Stromal cell of bone marrow (primary cell): ENCODE data around the gene SNRK.

Experiments
- DNase-seq: peaks from one replicate; pipeline ENCODE4 v3.0.0-alpha.2; 2012; ENCODE audit warnings: low read depth

The SNRK gene

DNA sequence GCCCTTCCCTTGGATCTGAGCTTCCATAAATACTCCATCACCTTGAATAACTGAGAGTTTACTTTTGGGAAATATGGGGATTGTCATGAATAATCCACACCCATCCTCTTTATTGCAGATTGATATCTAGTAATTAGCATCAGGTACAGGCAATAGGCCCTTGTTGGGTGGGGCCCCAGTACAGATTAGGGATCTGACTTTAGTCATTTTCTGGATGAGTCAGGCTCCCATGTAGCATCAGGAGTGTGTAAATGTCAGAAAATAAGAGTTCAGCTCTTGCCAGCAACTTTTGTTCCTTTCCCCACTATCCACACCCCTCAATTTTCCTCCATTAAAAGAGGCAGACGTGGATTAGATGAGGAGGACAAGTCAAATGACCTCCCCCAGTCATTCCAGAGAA lies 17.7 kb upstream of the SNRK start:
- DNase-seq, result no peak

DNA sequence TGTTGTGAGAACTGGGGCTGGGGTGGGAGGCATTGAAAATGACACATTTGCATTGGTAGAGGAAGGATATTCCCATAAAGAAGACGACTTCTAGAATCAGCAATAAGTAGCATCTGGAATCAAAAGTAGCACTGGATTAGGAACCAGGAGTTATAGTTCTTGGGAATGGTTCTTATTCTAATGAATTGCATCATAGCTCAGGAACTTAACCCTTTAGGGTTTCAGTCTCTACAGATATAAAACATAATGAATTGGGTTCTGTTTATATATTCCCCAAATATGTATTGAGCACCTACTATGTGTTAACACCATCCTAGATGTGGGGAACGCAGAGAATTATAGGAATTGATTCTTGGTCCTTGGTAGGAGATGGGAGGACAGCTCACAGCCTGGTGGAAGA lies 16.3 kb upstream of the SNRK start:
- no peak for DNase-seq

DNA sequence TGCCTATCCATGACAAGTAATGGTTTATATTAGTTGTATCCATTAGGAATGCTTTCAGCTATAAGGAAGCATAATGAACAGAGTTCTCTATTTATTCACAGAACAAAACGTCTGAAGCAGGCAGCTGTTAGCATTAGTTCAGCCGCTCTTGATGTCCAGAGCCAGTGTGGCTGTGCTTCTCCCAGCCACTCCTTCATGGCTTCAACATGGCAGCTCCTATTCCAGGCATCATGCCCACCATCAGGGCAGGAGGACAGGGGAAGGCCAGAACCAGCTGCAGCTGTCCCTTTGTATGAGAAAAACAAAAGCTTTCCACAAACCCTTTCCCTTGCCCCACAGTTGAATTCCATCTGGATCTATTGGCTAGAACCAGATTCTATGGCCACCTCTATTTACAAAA lies 12.9 kb upstream of the SNRK start:
- DNase-seq, result no peak

DNA sequence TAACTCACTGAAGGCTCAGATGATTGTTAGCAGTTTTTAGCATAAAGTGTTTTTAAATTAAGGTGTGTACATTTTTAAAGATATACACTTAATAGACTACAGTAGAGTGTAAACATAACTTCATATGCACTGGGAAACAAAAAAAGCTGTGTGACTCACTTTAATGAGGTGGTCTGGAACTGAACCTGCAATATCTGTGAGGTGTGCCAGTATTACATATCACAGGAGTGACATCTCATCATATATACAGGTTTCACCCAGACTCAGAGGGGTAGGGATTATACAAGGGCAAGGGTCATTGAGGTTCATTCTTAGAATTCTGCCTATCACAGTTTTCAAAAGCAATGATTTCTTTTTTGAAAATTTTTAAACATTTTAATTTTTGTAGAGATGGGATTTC lies 7.3 kb upstream of the SNRK start:
- DNase-seq, result no peak

DNA sequence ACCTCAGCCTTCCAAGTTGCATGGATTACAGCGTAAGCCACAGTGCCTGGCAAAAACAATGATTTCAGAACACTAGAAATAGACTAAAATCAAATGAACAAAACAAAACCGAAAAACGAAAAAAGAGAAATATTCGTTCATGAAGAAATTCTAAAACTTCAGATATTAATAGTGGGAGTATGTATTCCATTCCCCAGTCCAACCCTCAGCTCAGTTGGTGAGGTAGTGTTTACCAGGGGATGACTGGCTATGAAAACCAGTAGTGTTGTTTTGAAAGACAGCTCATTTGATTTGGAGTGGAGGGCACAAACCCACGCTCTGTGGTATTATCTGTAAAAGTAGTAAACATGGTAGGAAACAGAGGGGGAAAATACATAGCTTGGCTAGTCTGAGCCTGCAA lies 6.8 kb upstream of the SNRK start:
- DNase-seq, result no peak

DNA sequence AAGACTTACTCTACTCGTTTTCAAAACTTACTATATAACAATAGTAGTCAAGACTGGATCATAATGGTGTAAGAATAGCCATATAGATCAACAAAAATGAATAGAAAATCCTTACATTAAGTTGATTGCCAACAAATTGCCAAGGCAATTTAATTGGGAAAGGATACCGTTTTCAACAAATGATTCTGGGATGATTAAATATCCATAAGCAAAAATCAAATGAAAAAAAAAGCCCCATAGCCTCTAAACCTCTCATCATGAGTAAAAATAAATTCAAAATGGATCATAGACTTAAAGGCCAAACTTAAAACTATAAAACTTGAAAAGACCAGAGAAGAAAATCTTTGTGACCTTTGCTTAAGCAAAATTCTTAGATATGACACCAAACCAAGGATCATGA lies 5.3 kb upstream of the SNRK start:
- DNase-seq, result no peak

DNA sequence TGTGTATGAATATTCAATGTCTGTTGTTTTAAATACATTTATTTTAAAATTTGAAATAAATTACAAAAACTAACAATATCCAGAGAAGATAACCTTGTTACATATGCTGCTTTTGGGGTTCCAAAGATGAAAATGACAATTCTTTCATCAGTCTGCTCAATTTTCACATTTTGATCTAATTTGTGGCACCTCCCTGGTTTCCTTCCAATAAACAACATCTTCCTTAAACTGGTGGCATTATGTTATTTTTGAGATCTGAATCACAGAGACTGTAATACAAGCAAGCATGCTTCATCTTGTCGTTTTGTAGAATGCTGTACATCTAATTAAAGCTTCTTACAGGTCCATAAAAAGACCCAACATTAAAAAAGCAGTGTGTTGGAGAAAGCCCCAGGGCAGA lies 2.2 kb upstream of the SNRK start:
- no peak for DNase-seq

DNA sequence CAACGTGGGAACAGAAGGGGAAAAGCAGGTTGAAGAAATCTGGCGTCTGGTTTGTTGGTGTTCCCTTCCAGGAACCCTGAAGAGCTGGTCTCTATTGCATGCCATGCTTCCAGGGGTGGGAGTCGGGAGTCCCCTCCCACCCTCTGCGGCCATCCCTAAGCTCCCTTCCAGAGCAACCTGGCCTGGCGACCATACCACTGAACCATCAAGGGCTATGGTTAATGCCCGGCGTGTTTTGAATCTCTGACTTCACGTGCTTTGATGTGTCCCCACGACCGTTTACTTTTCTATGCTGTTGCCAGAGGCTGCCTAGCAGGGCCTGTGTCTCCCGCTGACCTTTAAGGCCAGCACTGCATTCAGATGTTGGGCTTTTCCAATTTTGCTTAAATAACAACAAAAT lies 696 bp upstream of the SNRK start:
- DNase-seq, result no peak

DNA sequence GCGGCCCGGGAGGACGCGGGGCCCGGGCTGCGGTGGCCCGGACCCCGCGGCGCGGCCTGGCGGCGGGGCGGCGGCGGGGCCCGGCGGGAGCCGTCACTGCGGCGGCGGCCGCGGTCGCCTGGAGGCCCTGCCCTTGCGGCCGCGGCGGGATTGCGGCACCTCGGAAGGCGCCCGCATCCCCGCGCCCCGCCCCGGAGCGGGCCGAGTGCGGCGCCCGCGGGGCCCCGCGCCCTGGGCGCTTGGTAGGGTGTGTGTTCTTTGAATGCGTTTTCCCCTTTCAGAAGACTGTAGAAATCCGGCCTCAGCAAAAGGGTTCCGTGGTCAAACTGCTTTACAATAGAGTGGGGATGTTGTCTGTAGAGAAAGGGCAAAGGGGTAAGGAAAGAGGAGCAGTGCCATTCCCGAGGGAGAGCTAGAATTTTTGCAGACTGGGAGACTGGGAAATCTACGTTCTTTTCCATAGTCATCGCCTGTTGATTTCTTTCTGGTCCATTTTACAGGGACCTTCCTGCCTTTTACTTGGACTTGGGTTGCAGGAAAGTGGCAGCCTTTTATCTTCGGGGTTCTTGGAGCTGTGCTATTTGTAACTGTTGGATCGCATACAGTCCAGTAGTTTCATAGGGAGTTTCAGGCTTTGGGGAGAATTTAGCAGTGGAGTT lies 630 bp downstream of the SNRK start:
- no peak for DNase-seq

DNA sequence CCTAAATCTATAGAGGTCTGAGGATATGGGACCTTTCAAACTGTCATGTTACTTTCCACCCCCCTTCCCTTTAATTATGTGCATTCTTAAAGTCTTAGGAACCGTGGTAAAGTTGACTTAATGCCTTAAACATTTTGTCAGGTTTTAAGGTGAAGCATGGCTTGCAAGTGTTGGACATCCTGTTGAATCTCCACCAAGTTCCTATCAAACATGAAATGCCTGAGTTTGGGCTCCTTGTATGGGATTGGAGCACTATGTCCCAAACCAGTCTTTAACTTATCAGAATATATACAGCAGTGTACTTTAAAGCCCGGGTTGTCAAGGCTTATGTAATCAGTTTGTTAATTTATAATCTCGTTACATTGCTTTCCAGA lies 1.1 kb downstream of the SNRK start:
- DNase-seq, result no peak

DNA sequence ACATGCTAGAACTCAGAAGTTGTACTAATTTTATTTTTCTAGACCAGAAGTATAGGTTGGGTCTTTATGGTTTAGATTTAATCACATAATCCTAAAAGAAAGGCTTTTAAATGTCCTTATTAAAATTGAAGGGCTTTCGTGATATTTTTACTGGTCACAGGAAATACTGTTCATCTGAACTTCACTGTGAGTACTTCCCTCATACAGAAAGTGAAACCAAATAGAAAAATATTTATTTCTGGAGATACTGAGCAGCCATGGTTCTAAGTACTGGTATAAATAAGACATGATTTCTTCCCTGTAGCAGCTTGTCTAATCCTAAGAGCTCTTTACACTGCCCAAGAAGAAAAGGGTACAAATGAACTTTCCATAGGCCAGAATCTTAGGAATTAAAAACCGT lies 2.0 kb downstream of the SNRK start:
- DNase-seq, result no peak

DNA sequence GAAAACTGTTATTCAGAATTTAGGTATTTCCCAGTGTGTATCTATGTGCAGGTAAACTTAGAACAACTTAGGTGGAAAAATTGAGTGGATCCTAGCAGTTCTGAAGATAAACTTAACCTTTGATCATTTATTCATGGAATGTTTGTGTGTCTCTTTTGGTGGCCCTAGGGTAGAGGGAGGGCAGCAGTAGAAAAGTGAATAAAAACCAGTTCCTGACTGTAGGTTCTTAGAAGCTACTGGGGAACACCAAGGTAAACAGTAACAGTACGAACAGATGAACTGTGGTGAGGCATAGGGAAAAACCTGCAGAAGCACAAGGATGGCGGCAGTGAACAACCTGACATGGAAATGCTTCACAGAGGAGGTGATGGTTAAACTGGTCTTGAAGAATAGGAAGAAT lies 2.5 kb downstream of the SNRK start:
- DNase-seq, result no peak

DNA sequence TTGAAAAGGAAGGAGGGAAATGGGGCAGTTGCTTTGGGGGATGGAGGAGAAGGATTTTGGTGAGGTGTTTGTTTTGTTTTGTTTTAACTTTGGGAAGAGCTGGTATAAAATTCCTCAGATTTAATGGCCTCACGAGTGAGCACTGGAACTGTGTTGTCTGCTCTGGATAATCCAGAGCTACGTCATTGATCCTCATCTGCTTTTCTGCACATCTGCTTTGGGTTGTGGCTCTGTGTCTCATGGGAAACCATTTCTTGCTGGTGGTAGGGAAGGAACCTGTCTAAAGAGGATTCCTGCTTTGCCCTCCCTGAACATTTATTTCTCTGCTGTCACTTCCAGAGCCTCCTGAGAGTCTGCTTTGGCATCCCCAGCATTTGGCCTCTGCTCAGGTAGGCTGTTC lies 3.1 kb downstream of the SNRK start:
- DNase-seq, result no peak

DNA sequence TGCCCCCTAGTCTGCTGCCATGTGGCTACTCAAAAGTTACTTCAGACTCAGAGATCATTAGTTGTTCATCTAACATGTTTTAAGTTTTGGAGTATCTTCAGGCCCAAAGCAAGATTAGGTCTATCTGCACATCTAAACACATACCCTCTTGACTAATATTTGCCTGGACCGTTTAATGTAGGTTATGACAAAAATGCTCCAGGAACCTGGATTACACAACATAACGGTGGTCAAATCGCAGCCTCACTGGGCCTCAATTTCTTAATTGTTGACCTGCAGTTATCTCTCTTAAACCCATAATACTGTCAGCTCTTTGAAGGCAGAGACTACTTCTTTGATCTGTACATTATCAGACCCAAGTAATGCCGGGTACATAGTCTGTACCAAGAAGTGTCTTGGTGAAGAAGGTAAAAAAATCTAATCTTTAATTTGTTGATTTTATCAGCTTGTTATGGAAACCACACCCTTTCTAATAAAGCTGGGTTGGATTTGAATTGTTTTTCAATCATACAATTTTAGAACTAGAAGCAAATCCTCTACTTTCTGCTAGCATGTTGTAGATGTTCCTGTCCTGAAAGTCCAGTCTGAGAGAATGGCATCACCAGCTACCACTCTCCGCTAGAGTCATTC lies 3.6 kb downstream of the SNRK start:
- DNase-seq, result no peak

DNA sequence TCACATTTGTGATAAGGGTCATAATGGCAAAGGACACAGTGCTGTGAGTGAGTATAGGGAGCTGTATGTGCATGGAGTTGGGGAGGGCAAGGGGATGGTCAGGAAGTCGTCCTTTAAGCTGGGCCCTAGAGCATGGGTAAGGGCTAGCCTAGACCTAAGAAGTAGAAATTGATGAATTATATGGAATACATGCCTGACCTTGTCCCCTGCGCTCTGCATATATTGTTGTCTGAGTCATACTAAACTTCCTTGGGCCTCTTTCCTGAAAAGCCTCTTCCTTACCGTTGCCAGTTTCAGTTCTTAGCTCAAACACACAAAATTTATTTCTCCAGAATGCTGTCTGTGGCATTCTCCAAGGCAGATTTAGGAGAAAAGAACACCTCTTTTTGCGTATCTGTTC lies 4.6 kb downstream of the SNRK start:
- no peak for DNase-seq

DNA sequence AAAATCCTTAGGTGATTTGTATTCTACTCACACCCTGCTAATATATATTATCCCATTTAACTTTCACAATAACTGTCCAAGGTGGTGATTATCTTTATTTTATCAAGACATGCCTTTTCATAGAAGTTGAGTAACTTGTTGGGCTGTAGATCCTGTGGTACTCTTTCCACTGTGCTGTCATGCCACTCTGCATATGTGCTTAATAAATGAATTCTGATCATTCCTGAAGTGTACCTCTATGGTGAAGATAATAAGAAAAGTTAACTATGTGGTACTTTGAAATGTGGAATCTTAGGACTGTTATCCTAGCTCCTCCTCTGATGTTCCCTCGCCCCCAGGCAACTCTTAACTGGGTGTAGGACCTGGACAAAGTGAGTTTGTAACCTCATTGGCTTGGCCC lies 5.2 kb downstream of the SNRK start:
- no peak for DNase-seq

DNA sequence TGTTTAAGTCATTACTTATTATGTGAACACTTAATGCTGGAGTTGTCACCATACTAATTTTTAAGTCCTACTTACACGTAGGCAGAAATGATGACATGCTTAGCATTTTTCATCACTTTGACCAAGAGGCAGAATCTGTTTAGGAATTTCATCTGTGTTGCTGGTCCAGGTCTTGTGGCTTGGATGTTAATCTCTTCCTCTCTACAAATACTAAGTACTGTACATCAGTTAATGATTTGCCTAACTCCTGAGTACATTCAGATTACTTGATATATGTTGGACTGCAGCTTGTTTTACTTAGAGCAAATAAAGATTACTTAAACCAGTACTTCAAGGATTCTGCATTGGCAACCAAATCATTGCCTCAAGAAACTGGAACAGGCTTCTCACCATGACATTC lies 8.6 kb downstream of the SNRK start:
- no peak for DNase-seq

DNA sequence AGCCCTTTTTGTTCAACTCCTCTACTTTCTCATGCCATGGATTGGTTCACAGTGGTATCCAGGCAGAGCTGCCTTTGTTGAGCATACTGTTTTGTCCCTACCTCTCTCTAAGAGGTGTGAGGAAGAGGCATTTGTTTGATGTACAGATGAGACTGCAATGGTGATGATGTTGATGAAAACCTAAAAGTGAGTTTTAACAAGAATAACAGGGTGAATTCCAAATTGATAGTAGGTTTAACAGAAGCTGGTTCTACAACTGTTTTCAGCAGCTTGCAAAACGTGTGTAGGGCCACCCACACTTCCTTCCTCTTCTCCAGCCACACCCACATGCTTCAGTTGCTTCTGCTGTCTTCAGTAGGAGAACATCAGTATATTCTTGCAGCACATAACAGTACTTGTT lies 10.2 kb downstream of the SNRK start:
- no peak for DNase-seq

DNA sequence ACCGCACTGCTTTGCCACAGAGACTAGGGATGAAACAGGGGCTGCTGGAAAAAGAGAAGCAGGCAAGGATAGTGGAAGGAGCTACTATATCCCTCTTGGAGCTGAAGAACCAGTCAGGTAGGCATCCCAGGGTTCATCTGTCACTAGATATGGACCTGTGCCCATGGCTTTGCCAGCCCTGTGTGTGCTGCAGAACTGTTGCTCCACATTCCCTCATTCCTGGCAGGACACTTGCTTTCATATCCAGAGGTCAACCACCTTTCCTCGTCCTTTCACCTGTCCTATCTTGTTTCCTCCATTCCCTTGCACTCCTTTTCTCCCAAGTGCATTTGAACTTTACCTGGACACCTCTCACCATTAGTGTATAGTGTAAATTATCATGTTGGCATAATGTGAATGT lies 12.0 kb downstream of the SNRK start:
- no peak for DNase-seq

DNA sequence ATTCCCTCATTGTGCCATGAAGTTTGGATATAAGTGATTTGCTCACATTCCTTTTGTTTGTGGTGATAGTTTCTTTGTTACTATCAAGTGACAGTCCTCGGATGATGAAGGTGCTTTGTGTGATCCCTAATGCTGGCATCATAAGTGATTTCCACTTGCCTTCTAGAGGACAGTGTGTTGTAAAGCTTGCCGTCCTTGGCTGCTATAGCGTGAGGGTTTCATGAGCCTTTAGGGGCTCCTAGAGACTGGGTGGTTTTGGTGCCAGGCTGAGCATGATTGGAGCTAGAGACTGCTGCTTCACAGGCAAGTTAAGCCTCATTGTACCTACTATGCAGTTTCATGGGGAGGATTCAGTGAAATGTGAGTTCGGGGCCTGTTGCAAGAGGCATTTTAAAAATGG lies 12.4 kb downstream of the SNRK start:
- DNase-seq, result no peak

DNA sequence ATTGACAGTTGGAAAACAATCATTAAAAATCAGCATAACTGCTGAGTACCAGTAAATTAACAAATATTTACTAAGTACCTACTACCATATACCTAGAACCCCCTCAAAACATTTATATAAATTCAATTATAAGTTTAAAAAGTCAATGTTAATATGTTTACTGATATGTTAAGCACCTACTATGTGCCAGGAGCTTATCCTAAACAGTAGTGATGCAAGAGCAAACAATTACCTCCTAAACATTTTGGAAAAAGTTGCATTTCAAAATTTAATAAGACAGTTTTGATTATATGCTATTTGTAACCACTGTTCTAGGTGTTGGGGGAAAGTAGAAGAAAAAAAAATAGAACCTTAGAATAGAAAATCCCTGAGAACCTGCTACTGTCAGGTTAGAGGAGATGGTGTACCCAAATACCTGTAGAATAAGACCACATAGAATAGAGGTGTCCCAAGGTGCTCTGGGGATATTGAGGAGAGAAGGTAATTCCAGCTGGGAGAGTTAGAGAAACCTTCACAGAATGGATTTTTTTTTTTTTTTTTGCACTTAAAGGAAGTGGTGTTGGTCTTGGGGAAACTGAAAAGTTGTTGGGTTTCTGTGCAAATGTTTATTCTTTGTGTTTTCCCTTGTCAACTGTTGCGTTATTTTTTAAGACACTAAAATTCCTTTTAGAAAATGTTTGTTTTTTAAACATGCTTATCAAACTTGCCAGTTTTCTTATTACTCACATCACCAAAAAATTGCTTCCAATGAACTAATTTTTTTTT lies 16.0 kb downstream of the SNRK start:
- no peak for DNase-seq

DNA sequence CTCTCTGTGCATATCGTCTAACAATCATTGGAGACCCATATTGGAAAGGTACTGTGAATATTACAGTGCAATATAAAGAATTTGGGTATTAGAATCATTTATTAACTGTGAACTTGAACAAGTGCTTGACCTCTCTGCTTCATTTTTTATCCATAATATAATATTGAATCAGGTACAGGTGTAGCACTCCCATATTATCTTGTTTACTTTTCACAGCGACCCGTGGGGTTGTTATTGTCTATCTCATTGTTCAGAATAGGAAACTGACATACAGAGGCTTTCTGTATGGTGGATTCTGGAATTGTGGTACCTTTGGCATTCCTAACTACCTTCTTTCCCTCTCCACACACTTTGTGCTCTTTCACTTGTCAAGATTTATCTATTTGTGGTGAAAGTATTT lies 17.8 kb downstream of the SNRK start:
- DNase-seq, result no peak

DNA sequence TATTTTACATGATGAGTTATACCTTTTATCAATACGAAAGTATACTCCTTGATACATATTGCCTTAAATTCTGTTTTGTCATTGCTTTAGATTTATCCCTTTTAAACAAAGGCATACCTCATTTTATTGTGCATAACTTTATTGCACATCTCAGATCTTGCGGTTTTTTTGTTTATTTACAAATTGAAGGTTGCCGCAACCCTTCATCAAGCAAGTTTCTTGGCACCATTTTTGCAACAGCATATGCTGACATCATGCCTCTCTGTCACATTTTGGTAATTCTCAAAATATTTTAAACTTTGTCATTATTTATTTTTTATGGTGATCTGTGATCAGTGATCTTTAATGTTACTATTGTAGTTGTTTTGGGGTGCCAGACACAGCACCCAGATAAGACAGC lies 20.9 kb downstream of the SNRK start:
- no peak for DNase-seq

DNA sequence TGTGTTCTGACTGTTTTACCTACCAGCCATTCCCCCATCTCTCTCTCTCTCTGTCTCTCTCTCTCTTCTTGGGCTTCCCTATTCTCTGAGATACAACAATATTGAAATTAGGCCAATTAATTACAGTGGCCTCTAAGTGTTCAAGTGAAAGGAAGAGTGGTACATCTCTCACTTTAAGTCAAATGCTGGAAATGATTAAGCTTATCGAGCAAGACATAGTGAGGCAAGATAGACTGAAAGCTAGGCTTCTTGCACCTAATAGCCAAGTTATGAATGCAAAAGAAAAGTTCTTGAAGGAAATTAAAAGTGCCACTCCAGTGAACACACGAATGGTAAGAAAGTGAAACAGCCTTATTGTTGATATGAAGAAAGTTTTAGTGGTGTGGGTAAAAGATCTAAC lies 21.3 kb downstream of the SNRK start:
- no peak for DNase-seq
